NCI-H82 treated with DMSO at 0.1 percent for 48 hours (cell line): ENCODE measurements around the gene VAV2.
"Not testable (repeated sequence)": the region's sequence is repeated elsewhere in the genome, so short reads cannot be mapped to it uniquely, and the experiment has no call there.

Experiments used
- DNase-seq: peaks from one replicate; lab custom pipeline; 2025; ENCODE audit not compliant: unreplicated experiment; lab: John Stamatoyannopoulos, UW

VAV2 gene

GRCh38 chr9:133762488-133763271 is 229.4 kb downstream of the VAV2 start:
- DNase-seq, result no peak

- no peak for DNase-seq
These were observed 230.4 kb downstream of the VAV2 start for GRCh38 chr9:133761641-133762248.

DNA sequence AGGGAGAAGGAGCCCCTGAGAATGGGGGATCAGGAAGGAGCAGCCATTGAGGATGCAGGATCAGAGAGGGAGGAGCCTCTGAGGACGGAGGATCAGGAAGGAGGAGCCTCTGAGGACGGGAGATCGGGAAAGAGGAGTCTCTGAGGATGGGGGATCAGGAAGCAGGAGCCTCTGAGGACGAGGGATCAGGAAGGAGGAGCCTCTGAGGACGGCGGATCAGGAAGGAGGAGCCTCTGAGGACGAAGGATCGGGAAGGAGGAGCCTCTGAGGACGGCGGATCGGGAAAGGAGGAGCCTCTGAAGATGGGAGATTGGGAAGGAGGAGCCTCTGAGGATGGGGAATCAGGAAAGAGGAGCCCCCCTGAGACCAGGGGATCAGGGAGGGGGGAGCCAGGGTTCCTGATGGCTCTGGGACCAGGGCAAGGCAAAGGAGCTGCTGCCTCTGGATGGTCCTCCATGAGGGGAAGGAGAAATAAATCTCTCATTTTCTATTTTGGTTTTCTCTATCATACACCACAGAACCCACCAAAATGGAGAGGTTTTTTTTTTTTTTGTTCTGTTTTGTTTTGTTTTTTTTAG is 231.3 kb downstream of the VAV2 start:
- DNase-seq, result no peak

DNA sequence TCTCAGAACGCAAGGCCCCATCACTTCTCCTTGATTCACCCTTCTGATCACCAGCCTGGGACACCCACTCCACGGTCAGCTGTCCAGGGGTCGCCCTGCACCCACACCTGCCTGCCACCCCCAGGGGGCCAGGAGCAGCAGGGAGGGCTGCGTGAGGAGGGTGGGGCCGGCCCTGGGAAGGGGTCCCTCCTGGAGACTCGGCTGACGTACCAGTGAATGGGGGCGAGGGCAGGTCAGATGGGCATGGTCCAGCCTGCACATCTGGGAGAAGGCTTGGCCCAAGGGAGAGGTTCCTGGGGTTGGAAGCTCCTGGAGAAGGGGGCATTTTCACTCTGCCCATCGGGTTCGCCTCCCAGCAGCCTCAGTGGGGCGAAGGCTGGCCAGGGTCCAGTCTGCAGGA is 232.2 kb downstream of the VAV2 start:
- no peak for DNase-seq

DNA sequence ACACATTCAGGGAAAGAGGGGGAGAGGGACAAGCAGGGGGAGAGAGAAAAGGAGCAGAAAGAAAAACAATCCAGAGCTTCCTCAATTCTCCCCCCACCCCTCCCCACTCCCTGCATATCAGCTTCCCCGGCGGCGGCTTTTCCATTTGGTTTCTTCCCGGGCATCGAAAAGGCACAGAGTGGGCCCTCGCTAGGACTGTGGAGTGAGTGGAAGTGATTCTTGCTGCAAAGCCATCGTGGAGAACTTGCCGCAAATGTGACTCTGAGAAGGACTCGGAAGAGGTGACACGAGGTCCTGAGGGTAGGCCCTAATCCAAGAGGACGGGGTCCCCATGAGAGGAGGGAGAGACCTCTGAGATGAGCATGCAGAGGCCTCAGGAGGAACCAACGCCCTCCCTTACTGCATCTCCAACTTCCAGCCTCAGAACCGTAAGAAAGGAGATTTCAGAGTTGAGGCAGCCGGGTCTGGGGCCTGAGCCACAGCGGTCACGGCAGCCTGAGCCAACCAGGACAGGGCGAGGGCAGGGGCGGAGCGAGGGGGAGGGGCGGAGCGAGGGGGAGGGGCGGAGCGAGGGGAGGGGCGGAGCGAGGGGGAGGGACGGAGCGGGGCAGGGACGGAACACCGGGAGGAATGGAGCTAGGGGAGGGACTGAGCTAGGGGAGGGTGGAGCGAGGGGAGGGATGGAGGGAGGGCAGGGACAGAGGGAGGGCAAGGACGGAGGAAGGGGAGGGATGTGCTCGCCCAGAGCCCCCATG is 232.8 kb downstream of the VAV2 start:
- no peak for DNase-seq

DNA sequence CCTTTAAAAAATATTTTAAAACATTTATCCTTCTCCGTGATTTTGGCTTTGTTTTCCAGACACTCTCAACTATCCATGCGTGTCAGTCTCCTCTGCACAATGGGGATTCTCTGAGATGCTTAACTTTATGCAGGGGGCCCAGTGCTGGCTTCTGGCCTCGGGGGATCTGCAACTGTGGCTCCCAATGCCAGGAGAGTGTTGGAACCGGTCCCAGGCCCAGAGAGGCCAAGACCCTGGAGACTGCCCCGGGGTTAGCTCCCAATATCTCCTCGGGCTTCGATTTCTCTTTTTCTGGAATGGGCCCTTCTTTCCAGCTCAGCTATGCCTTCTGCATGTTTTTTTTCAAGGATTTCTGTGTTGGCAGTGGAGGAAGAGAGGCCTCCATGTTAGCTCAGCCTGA is 233.9 kb downstream of the VAV2 start:
- DNase-seq, result no peak

DNA sequence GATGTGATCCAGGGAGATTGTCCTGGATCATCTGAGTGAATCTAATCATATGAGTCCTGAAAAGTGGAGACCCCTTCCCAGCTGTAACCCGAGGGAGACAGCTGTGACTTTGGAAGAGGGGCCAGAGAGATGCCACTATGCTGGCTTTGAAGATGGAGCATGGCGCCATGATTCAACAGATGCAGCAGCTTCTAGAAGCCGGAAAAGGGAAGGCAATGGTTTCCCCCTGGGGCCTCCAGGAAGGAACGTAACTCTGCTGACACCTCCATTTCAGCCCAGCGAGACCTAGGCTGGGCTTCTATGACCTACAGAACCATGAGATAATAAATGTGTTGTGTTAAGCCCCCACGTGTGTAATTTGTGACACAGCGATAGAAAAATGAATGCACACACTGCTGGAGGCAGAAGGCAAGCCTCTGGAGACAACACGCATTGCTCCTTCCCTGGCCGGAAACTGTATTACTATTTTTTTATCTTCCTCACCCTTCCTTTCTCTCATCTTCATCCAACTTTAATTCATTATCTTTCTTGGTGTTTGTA is 237.4 kb downstream of the VAV2 start:
- no peak for DNase-seq

DNA sequence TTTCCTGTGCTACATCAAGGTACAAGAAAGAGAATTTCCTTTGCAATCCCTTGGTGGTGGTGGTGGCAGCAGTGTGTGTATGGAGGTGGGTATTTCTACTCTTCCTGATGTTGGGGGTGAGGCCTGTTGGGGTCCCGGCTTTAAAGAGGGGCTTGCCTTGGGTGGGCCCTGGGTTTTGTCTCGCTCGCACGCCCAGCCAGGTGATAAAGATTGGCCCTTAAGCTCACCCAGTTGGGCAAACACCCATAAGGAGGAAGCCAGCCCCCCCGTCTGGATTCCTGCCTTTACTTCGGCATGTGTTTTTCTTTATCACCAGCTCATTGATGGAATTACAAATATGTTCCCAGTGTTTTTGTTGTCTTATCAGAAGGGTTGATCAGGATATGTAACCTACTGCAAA is 237.9 kb downstream of the VAV2 start:
- DNase-seq, result no peak

GRCh38 chr9:133752739-133753446 is 239.2 kb downstream of the VAV2 start:
- no peak for DNase-seq

DNA sequence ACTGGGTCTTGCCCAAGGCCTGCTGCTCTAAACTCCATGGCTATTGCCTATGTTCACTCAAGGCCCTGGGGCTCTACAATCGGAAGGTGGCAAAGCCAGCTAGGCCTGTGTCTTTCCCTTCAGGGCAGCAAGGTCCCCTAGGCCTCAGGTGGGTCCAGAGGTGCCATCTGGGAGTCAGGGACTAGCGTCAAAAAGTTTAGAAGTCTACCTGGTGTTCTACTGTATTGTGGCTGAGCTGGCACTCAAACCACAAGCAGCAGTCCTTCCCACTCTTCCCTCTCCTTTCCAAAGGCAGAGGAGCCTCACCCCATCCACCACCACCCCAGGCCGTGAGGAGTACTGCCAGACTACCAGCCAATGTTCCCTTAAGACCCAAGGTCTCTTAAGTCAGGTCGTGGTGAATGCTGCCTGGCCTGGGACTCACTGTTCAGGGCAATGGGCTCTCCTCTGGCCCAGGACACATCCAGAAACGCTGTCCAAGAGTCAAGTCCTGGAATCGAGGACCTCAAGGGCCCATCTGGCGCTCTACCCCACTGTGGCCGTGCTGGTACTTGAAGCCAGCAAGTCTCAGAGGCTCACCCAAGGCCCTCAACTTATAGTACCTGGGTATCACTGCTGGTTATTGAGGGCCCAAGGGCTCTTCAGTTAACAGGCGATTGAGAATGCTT is 241.0 kb downstream of the VAV2 start:
- no peak for DNase-seq

GRCh38 chr9:133747309-133747708 is 244.8 kb downstream of the VAV2 start:
- DNase-seq, result no peak

GRCh38 chr9:133744528-133744927 is 247.6 kb downstream of the VAV2 start:
- not testable (repeated sequence) for DNase-seq

DNA sequence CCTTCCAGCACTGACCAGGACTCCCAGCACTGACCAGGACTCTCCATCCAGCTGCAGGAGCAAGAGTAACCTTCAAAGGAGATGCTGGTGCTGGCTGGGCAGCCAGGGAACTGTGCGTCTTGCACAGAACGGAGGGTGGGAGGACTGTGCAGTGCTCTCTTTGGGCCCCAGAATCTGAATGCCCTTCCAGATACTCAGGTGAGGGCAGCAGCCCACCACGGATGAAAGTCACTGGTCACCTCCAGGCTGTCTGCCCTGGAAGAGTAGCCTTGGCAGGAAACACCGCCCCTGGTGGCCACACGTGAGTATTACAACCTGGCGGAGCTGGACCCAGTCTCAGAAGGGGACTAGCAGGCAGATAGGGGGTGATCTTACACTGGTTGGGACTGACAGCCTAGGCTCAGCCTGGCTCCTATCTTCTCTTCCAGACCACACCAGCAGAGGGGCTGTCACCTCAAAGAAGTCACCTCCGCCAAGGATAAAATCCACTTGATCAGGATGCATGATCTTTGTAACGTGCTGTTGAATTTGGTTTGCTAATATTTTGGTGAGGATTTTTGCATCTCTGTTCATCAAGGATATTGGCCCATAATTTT is 249.2 kb downstream of the VAV2 start:
- DNase-seq, result peak; percentile 83

- DNase-seq, result no peak
These were observed 249.9 kb downstream of the VAV2 start for GRCh38 chr9:133742251-133742650.

DNA sequence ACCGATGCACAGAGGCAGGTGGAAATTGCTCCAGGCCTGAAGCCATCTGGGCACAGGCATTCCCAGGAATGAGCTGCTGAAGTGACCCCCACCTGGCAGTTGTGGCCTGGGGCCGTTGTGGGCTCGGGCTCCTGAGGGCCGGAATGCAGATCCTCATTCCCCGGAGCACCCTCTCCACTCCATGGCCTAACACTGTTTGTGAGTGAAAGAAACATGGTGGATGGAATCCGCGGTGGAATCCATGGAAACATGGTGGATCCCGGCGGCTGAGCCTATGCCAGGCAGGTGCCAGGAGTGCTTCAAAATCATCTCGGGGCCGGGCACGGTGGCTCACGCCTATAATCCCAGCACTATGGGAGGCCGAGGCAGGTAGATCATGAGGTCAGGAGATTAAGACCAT is 250.4 kb downstream of the VAV2 start:
- no peak for DNase-seq

GRCh38 chr9:133740911-133741310 is 251.2 kb downstream of the VAV2 start:
- DNase-seq, result no peak

- no peak for DNase-seq
These were observed 252.5 kb downstream of the VAV2 start for GRCh38 chr9:133739408-133740280.

DNA sequence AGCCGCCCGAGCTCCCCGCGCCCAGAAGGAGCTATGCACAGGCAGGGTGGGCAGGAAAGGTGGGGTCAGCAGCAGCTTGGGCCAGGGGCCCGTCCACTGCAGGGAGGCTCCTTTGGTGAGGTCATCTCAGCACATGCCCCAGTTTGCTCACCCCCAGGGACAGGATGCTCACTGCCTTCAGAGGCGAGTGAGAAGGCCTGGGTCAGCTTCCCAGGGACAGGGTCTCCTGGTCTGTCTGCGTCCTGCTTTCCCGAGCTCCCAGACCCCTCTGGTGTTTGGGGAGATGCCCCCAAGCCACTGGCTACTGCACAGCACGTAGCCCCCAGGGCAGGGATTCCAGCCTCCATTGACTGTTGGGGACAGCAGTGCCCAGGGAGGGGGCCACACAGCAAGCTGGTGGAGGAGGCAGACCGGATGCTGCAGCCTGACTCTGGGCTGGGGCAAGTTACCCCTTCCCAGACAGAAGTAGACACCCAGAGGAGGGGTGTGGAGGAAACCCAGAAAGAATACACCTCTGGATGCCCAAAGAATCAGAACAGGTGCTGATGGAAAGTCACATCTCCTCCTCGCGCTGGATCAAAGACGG is 253.4 kb downstream of the VAV2 start:
- no peak for DNase-seq
